Activated naive CD8-positive, alpha-beta T cell treated with anti-CD3 and anti-CD28 coated beads for 36 hours (primary cell): ENCODE results near the gene B4GALNT3. TPM values are rescaled to one million over a fixed set of nuclear protein-coding genes. Genes with fewer than 3 reads are reported as not detected.

Experiments
- DNase-seq: peaks from one replicate; pipeline ENCODE4 v3.0.0; 2021
- H3K27ac Mint-ChIP-seq: one replicate; pipeline ENCODE4 v1.8.0; 2022; ENCODE audit warnings: mild to moderate bottlenecking, moderate library complexity, mixed read lengths
- H3K27me3 Mint-ChIP-seq: one replicate; pipeline ENCODE4 v1.8.0; 2022; ENCODE audit warnings: mild to moderate bottlenecking, mixed read lengths
- H3K36me3 Mint-ChIP-seq: one replicate; pipeline ENCODE4 v1.8.0; 2021; ENCODE audit warnings: mild to moderate bottlenecking, mixed read lengths
- H3K4me1 Mint-ChIP-seq: one replicate; pipeline ENCODE4 v1.8.0; 2021; ENCODE audit warnings: mixed read lengths
- H3K4me3 Mint-ChIP-seq: one replicate; pipeline ENCODE4 v1.8.0; 2022; ENCODE audit warnings: mild to moderate bottlenecking, moderate library complexity, mixed read lengths
- H3K9me3 Mint-ChIP-seq: one replicate; pipeline ENCODE4 v1.8.0; 2022; ENCODE audit warnings: mixed read lengths
- total RNA-seq, 2 experiments: library from RNA; stranded (reverse); gene quantifications; one replicate each; pipeline ENCODE4 v1.2.3, GENCODE V29; 2021

Gene B4GALNT3
- total RNA-seq, 2 experiments from 2014 or later, result 0.66 to 1.1 TPM

DNA sequence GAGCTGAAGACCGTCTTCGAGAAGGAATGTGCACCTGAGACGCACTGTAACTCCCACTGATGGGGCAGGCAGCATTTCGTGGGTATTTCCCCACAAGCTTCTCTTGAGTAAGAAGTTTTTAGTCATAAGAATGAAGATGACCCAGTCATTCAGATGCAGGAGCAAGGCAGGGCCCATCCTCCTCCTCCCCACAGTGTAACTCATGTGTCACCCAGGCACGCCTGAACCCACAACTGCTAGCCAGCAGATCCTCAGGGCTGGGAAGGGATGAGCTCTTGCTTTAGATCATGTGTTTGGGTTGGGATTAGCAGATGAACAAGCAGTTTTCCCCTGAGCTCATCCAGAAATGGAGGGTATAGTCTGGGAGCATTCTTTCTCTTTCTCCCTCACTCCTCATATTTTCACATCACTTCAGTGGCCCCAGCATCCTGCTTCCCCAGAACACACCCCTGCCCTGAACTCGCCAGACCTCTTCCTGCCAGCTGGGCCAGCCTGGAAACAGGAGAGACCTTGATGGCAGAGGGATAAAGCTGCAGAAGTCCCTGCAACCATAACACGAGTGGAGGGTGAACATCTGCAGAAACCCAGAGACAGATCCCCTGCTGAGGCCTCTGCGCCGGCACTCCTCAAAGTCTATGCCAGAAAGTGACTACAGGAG lies 73.3 kb downstream of the B4GALNT3 start:
- H3K27me3 Mint-ChIP-seq, result no peaks in the 10 kb centered on the region
- DNase-seq, result no peak
- no peak overlapping the region for H3K27ac Mint-ChIP-seq
- no peak overlapping the region for H3K4me3 Mint-ChIP-seq
- H3K4me1 Mint-ChIP-seq, result peaks cover 1% of the 10 kb centered on the region
- H3K36me3 Mint-ChIP-seq, result peaks cover 5% of the 10 kb centered on the region
- H3K9me3 Mint-ChIP-seq, result peaks cover 7% of the 10 kb centered on the region

GRCh38 chr12:533718-534117 lies 74.0 kb downstream of the B4GALNT3 start:
- Mint-ChIP-seq H3K4me3 (no peak overlapping the region), H3K27me3 (no peaks in the 10 kb centered on the region), H3K27ac (no peak overlapping the region), H3K4me1 (peaks cover 2% of the 10 kb centered on the region), H3K9me3 (peaks cover 7% of the 10 kb centered on the region), H3K36me3 (peaks cover 5% of the 10 kb centered on the region)
- DNase-seq, result no peak

GRCh38 chr12:534216-534615 lies 74.5 kb downstream of the B4GALNT3 start:
- Mint-ChIP-seq H3K27me3 (no peaks in the 10 kb centered on the region), H3K36me3 (peaks cover 5% of the 10 kb centered on the region), H3K4me1 (peaks cover 7% of the 10 kb centered on the region), H3K4me3 (no peak overlapping the region), H3K9me3 (peaks cover 7% of the 10 kb centered on the region), H3K27ac (no peak overlapping the region)
- DNase-seq, result no peak

DNA sequence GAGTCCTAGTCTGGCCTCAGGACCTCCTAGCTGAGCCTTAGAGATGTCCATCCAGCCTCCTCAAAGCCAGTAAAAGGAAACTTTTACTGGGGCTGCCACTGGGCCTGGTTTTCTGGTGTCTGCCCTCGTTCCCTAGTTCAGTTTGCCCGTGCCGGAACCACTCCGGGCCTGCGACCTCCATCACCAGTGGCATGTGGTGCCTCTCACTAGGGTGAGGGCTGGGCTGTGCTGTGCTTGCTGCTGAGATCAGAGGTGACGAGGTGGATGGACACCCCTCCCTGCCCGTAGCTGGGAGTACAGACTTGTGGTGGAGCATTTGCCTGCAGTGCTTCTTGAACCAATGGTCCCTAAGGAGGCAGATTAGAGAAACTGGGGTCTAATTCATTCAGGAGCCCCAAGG lies 75.7 kb downstream of the B4GALNT3 start:
- Mint-ChIP-seq H3K27ac (no peak overlapping the region), H3K9me3 (peaks cover 7% of the 10 kb centered on the region), H3K4me3 (no peak overlapping the region), H3K4me1 (peaks cover 17% of the 10 kb centered on the region), H3K27me3 (peaks cover 3% of the 10 kb centered on the region), H3K36me3 (peaks cover 5% of the 10 kb centered on the region)
- no peak for DNase-seq

GRCh38 chr12:536751-537245 lies 77.1 kb downstream of the B4GALNT3 start:
- peaks cover 18% of the 10 kb centered on the region for H3K4me1 Mint-ChIP-seq
- no peak overlapping the region for H3K27ac Mint-ChIP-seq
- H3K27me3 Mint-ChIP-seq, result peaks cover 5% of the 10 kb centered on the region
- DNase-seq, result no peak
- H3K9me3 Mint-ChIP-seq, result peaks cover 7% of the 10 kb centered on the region
- no peak overlapping the region for H3K4me3 Mint-ChIP-seq
- H3K36me3 Mint-ChIP-seq, result peaks cover 5% of the 10 kb centered on the region

GRCh38 chr12:537772-538171 lies 78.0 kb downstream of the B4GALNT3 start:
- H3K36me3 Mint-ChIP-seq, result no peaks in the 10 kb centered on the region
- peaks cover 10% of the 10 kb centered on the region for H3K27me3 Mint-ChIP-seq
- H3K4me1 Mint-ChIP-seq, result peaks cover 21% of the 10 kb centered on the region
- H3K4me3 Mint-ChIP-seq, result no peak overlapping the region
- H3K27ac Mint-ChIP-seq, result no peak overlapping the region
- no peaks in the 10 kb centered on the region for H3K9me3 Mint-ChIP-seq
- no peak for DNase-seq

DNA sequence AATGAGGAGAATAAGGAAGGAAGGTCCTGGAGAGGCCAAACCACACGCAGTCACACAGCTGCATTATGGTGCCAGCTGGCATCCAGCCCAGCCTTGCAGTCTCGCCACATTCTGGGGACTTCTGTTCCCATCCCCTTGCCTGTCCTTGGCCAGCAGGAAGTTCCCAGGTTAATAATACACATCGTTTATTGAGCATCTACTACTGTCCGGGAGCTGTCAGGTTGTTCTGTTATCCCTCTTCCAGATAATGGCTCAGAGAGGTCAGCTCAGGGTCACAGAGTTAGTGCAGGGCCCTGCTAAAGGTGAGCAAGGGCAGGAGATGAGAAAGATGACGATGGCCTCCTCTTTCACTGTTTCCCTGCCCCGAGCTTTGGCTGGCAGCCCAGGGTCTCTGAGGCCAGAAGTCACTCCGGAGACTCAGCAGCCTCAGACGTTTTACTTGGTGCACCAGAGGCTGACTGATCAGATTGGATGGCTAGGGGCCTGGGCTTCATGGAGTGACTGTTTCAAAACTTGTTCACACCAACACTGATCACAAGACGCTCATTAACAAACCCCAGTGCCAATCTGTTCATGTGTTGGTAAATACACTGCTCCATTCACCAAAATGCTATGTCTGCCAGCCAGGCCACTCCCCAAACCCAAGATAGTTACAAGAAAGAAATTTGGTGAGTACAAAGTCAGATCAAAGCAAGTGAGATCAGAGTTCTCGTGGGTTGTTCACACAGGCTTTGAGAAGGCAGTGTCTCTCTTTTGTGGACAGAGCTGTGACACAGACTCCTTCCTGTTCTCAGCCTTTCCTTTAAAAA lies 79.2 kb downstream of the B4GALNT3 start:
- Mint-ChIP-seq H3K27me3 (peaks cover 14% of the 10 kb centered on the region), H3K9me3 (no peaks in the 10 kb centered on the region), H3K4me3 (peak overlapping the region; percentile 16), H3K4me1 (peaks cover 21% of the 10 kb centered on the region), H3K36me3 (no peaks in the 10 kb centered on the region), H3K27ac (no peak overlapping the region)
- DNase-seq, result no peak

- Mint-ChIP-seq H3K27ac (no peak overlapping the region), H3K4me3 (no peak overlapping the region), H3K36me3 (no peaks in the 10 kb centered on the region), H3K9me3 (no peaks in the 10 kb centered on the region), H3K27me3 (peaks cover 18% of the 10 kb centered on the region), H3K4me1 (peaks cover 20% of the 10 kb centered on the region)
- DNase-seq, result no peak
These were observed 80.0 kb downstream of the B4GALNT3 start for GRCh38 chr12:539540-540310.

- peaks cover 30% of the 10 kb centered on the region for H3K27me3 Mint-ChIP-seq
- H3K4me1 Mint-ChIP-seq, result peaks cover 20% of the 10 kb centered on the region
- H3K9me3 Mint-ChIP-seq, result no peaks in the 10 kb centered on the region
- no peaks in the 10 kb centered on the region for H3K36me3 Mint-ChIP-seq
- no peak overlapping the region for H3K4me3 Mint-ChIP-seq
- H3K27ac Mint-ChIP-seq, result no peak overlapping the region
- DNase-seq, result no peak
These were observed 82.1 kb downstream of the B4GALNT3 start for GRCh38 chr12:541676-542324.

DNA sequence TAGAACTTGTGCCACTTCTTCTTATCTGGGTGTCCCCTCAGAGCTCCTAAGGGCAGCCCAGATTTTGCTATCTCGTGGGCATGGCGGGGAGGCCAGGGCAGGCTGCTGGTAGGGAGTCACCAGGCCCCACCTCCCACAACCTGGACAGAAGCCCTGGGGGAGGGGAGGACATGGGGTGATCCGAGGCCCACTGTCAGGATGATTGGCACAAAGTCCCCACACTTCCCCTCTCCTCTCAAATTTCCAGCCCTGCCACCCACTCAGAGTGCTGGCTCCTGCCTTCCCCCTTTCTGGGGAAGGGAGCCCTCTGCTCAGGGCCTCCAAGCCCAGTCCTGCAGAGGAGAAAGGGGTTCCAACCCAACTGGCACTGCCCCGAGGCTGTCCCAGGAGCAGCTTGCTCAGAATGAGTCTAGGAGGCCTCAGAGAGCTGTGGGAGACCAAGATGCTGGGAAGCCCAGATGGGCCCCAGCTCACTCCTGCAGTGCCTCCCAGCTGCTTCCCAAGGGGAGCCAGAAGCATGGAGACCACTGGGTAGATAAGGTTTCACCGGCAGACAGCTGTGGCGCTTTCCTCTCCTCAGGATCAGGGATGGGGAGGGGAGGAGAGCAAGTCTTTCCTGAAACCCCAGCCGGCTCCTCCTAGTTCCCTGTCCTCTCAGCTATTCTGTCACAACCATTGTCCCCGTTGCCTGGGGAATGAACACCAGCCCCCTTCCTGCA lies 82.8 kb downstream of the B4GALNT3 start:
- H3K27me3 Mint-ChIP-seq, result peaks cover 32% of the 10 kb centered on the region
- DNase-seq, result no peak
- no peak overlapping the region for H3K27ac Mint-ChIP-seq
- H3K4me1 Mint-ChIP-seq, result peaks cover 23% of the 10 kb centered on the region
- no peaks in the 10 kb centered on the region for H3K9me3 Mint-ChIP-seq
- H3K4me3 Mint-ChIP-seq, result no peak overlapping the region
- no peaks in the 10 kb centered on the region for H3K36me3 Mint-ChIP-seq

DNA sequence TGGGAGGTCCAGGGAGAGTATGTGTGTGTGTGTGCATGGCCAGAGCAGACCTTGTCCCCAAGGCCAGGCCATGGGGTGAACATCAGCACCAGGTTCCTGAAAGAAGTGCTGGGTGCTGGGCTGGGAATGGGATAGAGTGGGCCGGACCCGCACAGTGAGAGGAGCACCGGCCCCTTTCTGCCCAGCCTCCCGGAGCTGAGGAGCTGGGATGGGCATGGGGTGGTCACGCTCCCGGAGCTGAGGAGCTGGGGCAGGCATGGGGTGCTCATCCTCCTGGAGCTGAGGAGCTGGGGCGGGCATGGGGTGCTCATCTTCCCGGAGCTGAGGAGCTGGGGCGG lies 83.3 kb downstream of the B4GALNT3 start:
- no peak overlapping the region for H3K27ac Mint-ChIP-seq
- no peaks in the 10 kb centered on the region for H3K36me3 Mint-ChIP-seq

GRCh38 chr12:544142-544541 lies 84.4 kb downstream of the B4GALNT3 start:
- Mint-ChIP-seq H3K27me3 (peaks cover 39% of the 10 kb centered on the region), H3K36me3 (no peaks in the 10 kb centered on the region), H3K27ac (no peak overlapping the region), H3K4me1 (peaks cover 22% of the 10 kb centered on the region), H3K4me3 (no peak overlapping the region), H3K9me3 (no peaks in the 10 kb centered on the region)
- no peak for DNase-seq

More for the DNA sequence above, 83.3 kb downstream of the B4GALNT3 start:
- Mint-ChIP-seq H3K27me3 (peaks cover 35% of the 10 kb centered on the region), H3K4me1 (peaks cover 23% of the 10 kb centered on the region), H3K9me3 (no peaks in the 10 kb centered on the region), H3K4me3 (no peak overlapping the region)
- DNase-seq, result no peak

GRCh38 chr12:544941-545635 lies 85.3 kb downstream of the B4GALNT3 start:
- H3K27ac Mint-ChIP-seq, result no peak overlapping the region

GRCh38 chr12:545835-546234 lies 86.1 kb downstream of the B4GALNT3 start:
- Mint-ChIP-seq H3K36me3 (no peaks in the 10 kb centered on the region), H3K9me3 (no peaks in the 10 kb centered on the region), H3K27me3 (peaks cover 34% of the 10 kb centered on the region), H3K27ac (no peak overlapping the region), H3K4me1 (peaks cover 10% of the 10 kb centered on the region), H3K4me3 (no peak overlapping the region)
- DNase-seq, result no peak

More at GRCh38 chr12:544941-545635, 85.3 kb downstream of the B4GALNT3 start:
- no peak for DNase-seq
- Mint-ChIP-seq H3K4me1 (peaks cover 14% of the 10 kb centered on the region), H3K36me3 (no peaks in the 10 kb centered on the region), H3K4me3 (no peak overlapping the region), H3K9me3 (no peaks in the 10 kb centered on the region), H3K27me3 (peaks cover 38% of the 10 kb centered on the region)
